NCI-H2227 (cell line): Measurements from ENCODE around the gene SLC22A24.
"Not testable (repeated sequence)": the region's sequence is repeated elsewhere in the genome, so short reads cannot be mapped to it uniquely, and the experiment has no call there.

ENCODE experiments used
- DNase-seq: peaks from one replicate; lab custom pipeline; 2025; ENCODE audit not compliant: unreplicated experiment; lab: John Stamatoyannopoulos, UW

Gene SLC22A24

GRCh38 chr11:63144121-63144520 is at the start of gene SLC22A24:
Gene SLC22A24 (minus strand): TSS chr11:63144221. CDS start chr11:63143779, 442 bp downstream.
- no peak for DNase-seq

- no peak for DNase-seq
Measured at GRCh38 chr11:63180536-63180935, 36.5 kb upstream of the SLC22A24 start.

GRCh38 chr11:63179432-63180041 is 35.5 kb upstream of the SLC22A24 start:
- DNase-seq = no peak

- no peak for DNase-seq
Measured at GRCh38 chr11:63177872-63178271, 33.9 kb upstream of the SLC22A24 start.

- DNase-seq = no peak
Measured at GRCh38 chr11:63165706-63166310, 21.8 kb upstream of the SLC22A24 start.

GRCh38 chr11:63155794-63156193 is 11.8 kb upstream of the SLC22A24 start:
- DNase-seq = no peak

GRCh38 chr11:63146581-63146980 is 2.6 kb upstream of the SLC22A24 start:
- no peak for DNase-seq

- no peak for DNase-seq
Measured at GRCh38 chr11:63142459-63142858, 1.6 kb downstream of the SLC22A24 start.

GRCh38 chr11:63132985-63133775 is 10.8 kb downstream of the SLC22A24 start:
- no peak for DNase-seq

- DNase-seq = no peak
Measured at GRCh38 chr11:63099555-63099954, 44.5 kb downstream of the SLC22A24 start.

- no peak for DNase-seq
Measured at GRCh38 chr11:63080682-63081081, 63.3 kb downstream of the SLC22A24 start.

GRCh38 chr11:63046203-63046602 is 97.8 kb downstream of the SLC22A24 start:
- not testable (repeated sequence) for DNase-seq

- no peak for DNase-seq
Measured at GRCh38 chr11:63042596-63042995, 101.4 kb downstream of the SLC22A24 start.

- DNase-seq = no peak
Measured at GRCh38 chr11:63032457-63032856, 111.6 kb downstream of the SLC22A24 start.
